ENCODE data around the gene AURKB.

DNA sequence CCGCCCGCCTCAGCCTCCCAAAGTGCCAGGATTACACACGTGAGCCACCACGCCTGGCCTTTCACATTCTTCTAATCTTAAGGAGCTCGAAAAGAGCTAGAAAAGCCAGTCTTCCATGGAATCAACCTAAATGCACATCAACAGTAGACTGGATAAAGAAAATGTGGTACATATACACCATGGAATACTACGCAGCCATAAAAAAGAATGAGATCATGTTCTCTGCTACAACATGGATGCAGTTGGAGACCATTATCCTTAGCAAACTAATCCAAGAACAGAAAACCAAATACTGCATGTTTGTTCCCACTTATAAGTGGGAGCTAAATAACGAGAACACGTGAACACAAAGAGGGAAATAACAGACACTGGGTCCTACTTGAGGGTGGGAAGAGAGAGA lies 34.4 kb upstream of the AURKB start:
- no peak for TF ChIP-seq REL (CRISPR knock-in tag; conservative IDR thresholded peaks at IDR 0.05)
- TF ChIP-seq ETV6 (CRISPR knock-in tag; conservative IDR thresholded peaks at IDR 0.05), result no peak
- TF ChIP-seq ZNF878 (CRISPR knock-in tag; IDR thresholded peaks at IDR 0.05), result no peak
- no peak for TF ChIP-seq ZFP90 (CRISPR knock-in tag; IDR thresholded peaks at IDR 0.05; ENCODE audit: borderline replicate concordance)
- TF ChIP-seq CTCF (CRISPR knock-in tag; IDR thresholded peaks at IDR 0.05), result no peak

Data from HepG2 (cell line).